GM12878 (cell line): ENCODE measurements around the gene ATF6B. TPM values are rescaled to one million over a fixed set of nuclear protein-coding genes. Genes with fewer than 3 reads are reported as not detected.

Source experiments
- ATF2 ChIP-seq: IDR thresholded peaks from 2 replicates; pipeline ENCODE4 v1.6.1; 2012; ENCODE audit warnings: low read length, inconsistent platforms
- BHLHE40 ChIP-seq, 2 experiments: fragments of 450-650 bp in 1 of 2; IDR thresholded peaks; 2 replicates each; pipeline ENCODE4 v1.6.1; 2011 to 2017; ENCODE audit warnings: low read depth in 2 of 2, borderline replicate concordance in 1 of 2, improper control_type of control experiment in 1 of 2, low read length in 1 of 2, mild to moderate bottlenecking in 1 of 2
- E2F8 ChIP-seq: fragments of 450-650 bp; IDR thresholded peaks from 2 replicates; pipeline ENCODE4 v1.6.1; 2018; ENCODE audit warnings: mild to moderate bottlenecking, low read depth, moderate library complexity; ENCODE audit not compliant: partially characterized antibody
- EED ChIP-seq: sonication (generic); IDR thresholded peaks from 2 replicates; pipeline ENCODE4 v1.6.1; 2016; ENCODE audit warnings: antibody characterized with exemption, low read depth
- EP300 ChIP-seq, 2 experiments: fragments of 150-350 bp in 1 of 2; IDR thresholded peaks; 2 replicates each; pipeline ENCODE4 v1.6.1; 2011 to 2012; ENCODE audit warnings: low read depth in 2 of 2, low read length in 2 of 2, borderline replicate concordance in 1 of 2, improper control_type of control experiment in 1 of 2, inconsistent platforms in 1 of 2; ENCODE audit not compliant: control insufficient read depth in 1 of 2
- ETV6 ChIP-seq, 2 experiments: fragments of 450-650 bp in 1 of 2; IDR thresholded peaks in 1 of 2; conservative IDR thresholded peaks in 1 of 2; 2 replicates each; pipeline ENCODE4 v1.6.1; 2014; ENCODE audit warnings: antibody characterized with exemption in 1 of 2, borderline replicate concordance in 1 of 2, low read depth in 1 of 2, mild to moderate bottlenecking in 1 of 2, moderate library complexity in 1 of 2
- HDGF ChIP-seq: fragments of 450-650 bp; IDR thresholded peaks from 2 replicates; pipeline ENCODE4 v1.6.1; 2016; ENCODE audit warnings: antibody characterized with exemption
- IKZF2 ChIP-seq, 2 experiments: fragments of 450-650 bp; IDR thresholded peaks; 2 replicates each; pipeline ENCODE4 v1.6.1; 2017; ENCODE audit warnings: mild to moderate bottlenecking in 2 of 2, moderate library complexity in 2 of 2
- JUND ChIP-seq: IDR thresholded peaks from 2 replicates; pipeline ENCODE4 v1.6.1; 2012; ENCODE audit warnings: low read depth, mild to moderate bottlenecking, low read length, improper control_type of control experiment, moderate library complexity
- MEF2B ChIP-seq: fragments of 450-650 bp; IDR thresholded peaks from 2 replicates; pipeline ENCODE4 v1.6.1; 2018; ENCODE audit warnings: mild to moderate bottlenecking, moderate library complexity; ENCODE audit not compliant: partially characterized antibody, poor library complexity, severe bottlenecking
- MTA3 ChIP-seq: IDR thresholded peaks from 2 replicates; pipeline ENCODE4 v1.6.1; 2012; ENCODE audit warnings: low read length, inconsistent platforms, borderline replicate concordance
- NFIC ChIP-seq: IDR thresholded peaks from 2 replicates; pipeline ENCODE4 v1.6.1; 2012; ENCODE audit warnings: low read depth, mild to moderate bottlenecking, inconsistent platforms, low read length, moderate library complexity
- NR2C2 ChIP-seq: IDR thresholded peaks from 2 replicates; pipeline ENCODE4 v1.6.1; 2011; ENCODE audit warnings: borderline replicate concordance, low read depth; ENCODE audit not compliant: control insufficient read depth, insufficient read length
- NR2F1 ChIP-seq: fragments of 450-650 bp; conservative IDR thresholded peaks from 2 replicates; pipeline ENCODE4 v1.6.1; 2017; ENCODE audit warnings: mild to moderate bottlenecking
- PAX5 ChIP-seq: IDR thresholded peaks from 2 replicates; pipeline ENCODE4 v1.6.1; 2011; ENCODE audit warnings: low read depth, low read length, borderline replicate concordance
- PKNOX1 ChIP-seq: fragments of 450-650 bp; IDR thresholded peaks from 2 replicates; pipeline ENCODE4 v1.6.1; 2016; ENCODE audit warnings: mild to moderate bottlenecking
- SP1 ChIP-seq: IDR thresholded peaks from one replicate; pipeline ENCODE4 v1.6.1; 2011; ENCODE audit warnings: low read depth, low read length
- SUPT20H ChIP-seq: IDR thresholded peaks from 2 replicates; pipeline ENCODE4 v1.6.1; 2011; ENCODE audit warnings: low read depth, mild to moderate bottlenecking, low read length, moderate library complexity, borderline replicate concordance; ENCODE audit not compliant: control insufficient read depth
- SUZ12 ChIP-seq: fragments of 200-600 bp; sonication (generic); IDR thresholded peaks from one replicate; pipeline ENCODE4 v1.6.1; 2018; ENCODE audit warnings: antibody characterized with exemption, mild to moderate bottlenecking; ENCODE audit not compliant: unreplicated experiment
- TBL1XR1 ChIP-seq: IDR thresholded peaks from 2 replicates; pipeline ENCODE4 v1.6.1; 2012; ENCODE audit warnings: low read depth, low read length, improper control_type of control experiment
- polyA plus RNA-seq, 11 experiments: library from polyadenylated mRNA; depleted of rRNA in 4 of 11; unstranded in 6 of 11; stranded (reverse) in 5 of 11; fragments of >200 nt; fragmentation: Nextera tagmentation in 4 of 11; fragmentation: Illumina TruSeq in 1 of 11; extraction: Ambion mirVana in 4 of 11; extraction: Trizol in 1 of 11; gene quantifications; 1 replicate in 1 of 11; 2 replicates in 10 of 11; pipeline versions ENCODE4 v1.2.1 to v1.2.3, GENCODE V29; 2011 to 2016; ENCODE audit warnings: inconsistent platforms in 2 of 11, missing spikeins in 2 of 11, low read depth in 1 of 11
- total RNA-seq, 4 experiments: library from RNA; depleted of rRNA in 3 of 4; stranded (reverse); fragments of >200 nt in 3 of 4; fragmentation: Illumina TruSeq in 1 of 4; extraction: Trizol in 1 of 4; gene quantifications; 2 replicates each; pipeline versions ENCODE4 v1.2.1 to v1.2.3, GENCODE V29; 2013 to 2021
- TF ChIP-seq, protein P1 (sequence below): IDR thresholded peaks from 2 replicates; pipeline ENCODE4 v1.6.1; 2012; ENCODE audit warnings: low read depth, low read length, improper control_type of control experiment

ATF6B gene
- total and polyA plus RNA-seq, 10 of the 15 experiments (the other 5 are each of a cell fraction or from before 2014, with no cell fraction given), result 13.6 to 83.9 (median 44.0) TPM

GRCh38 chr6:32086661-32087573 is 41.1 kb downstream of the ATF6B start (continued):
- peak; percentile 95 for TF ChIP-seq NFIC
- no peak for TF ChIP-seq SUZ12
- peak; percentile 98 for TF ChIP-seq EED
- TF ChIP-seq TBL1XR1, result peak; percentile 91
- peak in 1 of 2 experiments; percentile 19; a peak in 1 of 4 replicates for TF ChIP-seq EP300 (IDR thresholded peaks at IDR 0.05; ENCODE audit: borderline replicate concordance in 1 of 2, control insufficient read depth in 1 of 2, low read depth in 2 of 2, low read length in 2 of 2)
- TF ChIP-seq BHLHE40 (IDR thresholded peaks at IDR 0.05; ENCODE audit: borderline replicate concordance in 1 of 2, low read depth in 2 of 2, low read length in 1 of 2), result peak; percentile 74 to 86
- TF ChIP-seq IKZF2 (IDR thresholded peaks at IDR 0.05), result peak; percentile 89 to 93
- peak; percentile 90; the same call in 1 of the 2 replicates for TF ChIP-seq MTA3
- no peak for TF ChIP-seq E2F8
- peak; percentile 35 for TF ChIP-seq MEF2B
- TF ChIP-seq NR2C2, result no peak
- peak; percentile 58; the same call in 1 of the 2 replicates for TF ChIP-seq JUND
- no peak for TF ChIP-seq HDGF
- TF ChIP-seq ETV6 (conservative IDR thresholded peaks at IDR 0.05 in 1 of 2, IDR thresholded peaks at IDR 0.05 in 1 of 2; ENCODE audit: borderline replicate concordance in 1 of 2, low read depth in 1 of 2), result peak in 1 of 2 experiments; percentile 26; a peak in 1 of 4 replicates
- TF ChIP-seq NR2F1, result peak; percentile 99
- TF ChIP-seq SUPT20H, result no peak
- TF ChIP-seq PKNOX1, result no peak
- peak; percentile 8 for TF ChIP-seq SP1
- TF ChIP-seq, protein P1, sequence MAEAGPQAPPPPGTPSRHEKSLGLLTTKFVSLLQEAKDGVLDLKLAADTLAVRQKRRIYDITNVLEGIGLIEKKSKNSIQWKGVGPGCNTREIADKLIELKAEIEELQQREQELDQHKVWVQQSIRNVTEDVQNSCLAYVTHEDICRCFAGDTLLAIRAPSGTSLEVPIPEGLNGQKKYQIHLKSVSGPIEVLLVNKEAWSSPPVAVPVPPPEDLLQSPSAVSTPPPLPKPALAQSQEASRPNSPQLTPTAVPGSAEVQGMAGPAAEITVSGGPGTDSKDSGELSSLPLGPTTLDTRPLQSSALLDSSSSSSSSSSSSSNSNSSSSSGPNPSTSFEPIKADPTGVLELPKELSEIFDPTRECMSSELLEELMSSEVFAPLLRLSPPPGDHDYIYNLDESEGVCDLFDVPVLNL, result no peak
- TF ChIP-seq ATF2, result peak; percentile 85
- peak; percentile 92; the same call in 1 of the 2 replicates for TF ChIP-seq PAX5
- TF ChIP-seq, all 136 proteins: peak for 36
